ENCODE data around the gene CALM3. TPM values are rescaled to one million over a fixed set of nuclear protein-coding genes. Genes with fewer than 3 reads are reported as not detected.

CALM3 gene
- total and polyA plus RNA-seq, 2 experiments from 2014 or later: 148 to 215 TPM

DNA sequence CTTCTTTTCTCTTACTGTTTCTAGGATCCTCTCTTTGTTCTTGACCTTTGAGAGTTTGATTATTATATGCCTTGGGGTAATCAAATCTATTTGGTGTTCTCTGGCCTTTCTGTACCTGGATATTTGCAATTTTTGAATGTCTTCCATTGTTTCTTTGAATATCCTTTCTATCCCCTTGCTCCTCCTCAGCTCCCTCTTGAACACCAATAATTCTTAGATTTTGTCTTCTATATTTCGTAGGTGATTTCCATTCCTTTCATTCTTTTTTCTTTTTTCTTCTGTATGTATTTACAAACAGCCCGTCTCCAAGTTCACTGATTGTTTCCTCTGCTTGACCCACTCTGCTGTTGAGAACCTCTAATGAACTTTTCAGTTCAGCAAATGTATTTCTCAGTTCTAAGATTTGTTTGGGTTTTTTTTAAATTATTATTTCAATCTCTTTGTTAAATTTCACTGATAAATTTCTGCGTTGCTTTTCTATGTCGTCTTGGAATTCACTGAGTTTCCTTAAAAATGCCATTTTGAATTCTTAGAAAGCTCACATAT, 2.7 kb upstream of the CALM3 start:
- no peak for DNase-seq (ENCODE audit: low spot score)
- H3K4me2 ChIP-seq: no peak overlapping the region
- peaks cover 6% of the 10 kb centered on the region for H3K4me1 ChIP-seq (ENCODE audit: insufficient read depth)
- H3K4me1 Mint-ChIP-seq: peaks cover 21% of the 10 kb centered on the region
- no peak overlapping the region for H3K4me3 Mint-ChIP-seq
- H3K27ac Mint-ChIP-seq: no peak overlapping the region
- H2AFZ ChIP-seq: no peak overlapping the region
- TF ChIP-seq NANOG (IDR thresholded peaks at IDR 0.05; ENCODE audit: borderline replicate concordance) (no peak), POLR2AphosphoS5 (IDR thresholded peaks at IDR 0.05; ENCODE audit: low read depth) (no peak), STAT1 (IDR thresholded peaks at IDR 0.05; ENCODE audit: unreplicated experiment) (no peak), JUNB (IDR thresholded peaks at IDR 0.05; ENCODE audit: unreplicated experiment) (no peak), CTCF (conservative IDR thresholded peaks at IDR 0.05; ENCODE audit: low read depth in 2 of 2) (no peak)
- TF ChIP-seq, protein P1, sequence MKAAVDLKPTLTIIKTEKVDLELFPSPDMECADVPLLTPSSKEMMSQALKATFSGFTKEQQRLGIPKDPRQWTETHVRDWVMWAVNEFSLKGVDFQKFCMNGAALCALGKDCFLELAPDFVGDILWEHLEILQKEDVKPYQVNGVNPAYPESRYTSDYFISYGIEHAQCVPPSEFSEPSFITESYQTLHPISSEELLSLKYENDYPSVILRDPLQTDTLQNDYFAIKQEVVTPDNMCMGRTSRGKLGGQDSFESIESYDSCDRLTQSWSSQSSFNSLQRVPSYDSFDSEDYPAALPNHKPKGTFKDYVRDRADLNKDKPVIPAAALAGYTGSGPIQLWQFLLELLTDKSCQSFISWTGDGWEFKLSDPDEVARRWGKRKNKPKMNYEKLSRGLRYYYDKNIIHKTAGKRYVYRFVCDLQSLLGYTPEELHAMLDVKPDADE (IDR thresholded peaks at IDR 0.05): no peak
- no peaks in the 10 kb centered on the region for H3K9me2 ChIP-seq (ENCODE audit: insufficient read depth)
- no peak for ATAC-seq
- H3K27me3 ChIP-seq (ENCODE audit: insufficient read depth): no peaks in the 10 kb centered on the region
- no peaks in the 10 kb centered on the region; the same call in 1 of the 3 replicates for H3K36me3 Mint-ChIP-seq (ENCODE audit: low read depth)
- H3K9me3 Mint-ChIP-seq: peaks cover 2% of the 10 kb centered on the region; the same call in 1 of the 3 replicates
- no peaks in the 10 kb centered on the region for H3F3A ChIP-seq (replicated peaks; ENCODE audit: low read depth)
- H4K20me1 ChIP-seq (replicated peaks; ENCODE audit: insufficient read depth): peaks cover 10% of the 10 kb centered on the region; the same call in 1 of the 2 replicates
- no peaks in the 10 kb centered on the region for H3K36me3 ChIP-seq (ENCODE audit: insufficient read depth)
- peaks cover 21% of the 10 kb centered on the region for H3K79me2 ChIP-seq (replicated peaks; ENCODE audit: insufficient read depth)
- no peak overlapping the region for H3K4me3 ChIP-seq
- no peak overlapping the region for H3K27ac ChIP-seq (ENCODE audit: low read depth)
- peaks cover 9% of the 10 kb centered on the region for H3K27me3 Mint-ChIP-seq (ENCODE audit: insufficient read depth, low read depth, poor library complexity)

GRCh38 chr19:46599716-46600373, 1.3 kb upstream of the CALM3 start:
- no peaks in the 10 kb centered on the region for H3K9me2 ChIP-seq (ENCODE audit: insufficient read depth)
- H3K4me1 ChIP-seq (ENCODE audit: insufficient read depth): peaks cover 11% of the 10 kb centered on the region
- H3F3A ChIP-seq (replicated peaks; ENCODE audit: low read depth): no peaks in the 10 kb centered on the region
- Mint-ChIP-seq H3K27ac (peak overlapping the region; percentile 100), H3K4me3 (peak overlapping the region; percentile 96), H3K9me3 (peaks cover 2% of the 10 kb centered on the region; the same call in 1 of the 3 replicates), H3K4me1 (peaks cover 25% of the 10 kb centered on the region), H3K27me3 (ENCODE audit: insufficient read depth, low read depth, poor library complexity) (peaks cover 13% of the 10 kb centered on the region), H3K36me3 (ENCODE audit: low read depth) (no peaks in the 10 kb centered on the region; the same call in 1 of the 3 replicates)
- no peaks in the 10 kb centered on the region for H3K36me3 ChIP-seq (ENCODE audit: insufficient read depth)
- peak overlapping the region; percentile 60 for H3K4me2 ChIP-seq
- ATAC-seq (peak; percentile 7; the same call in 1 of the 3 replicates), DNase-seq (ENCODE audit: low spot score) (peak; percentile 64)
- no peak overlapping the region for H3K27ac ChIP-seq (ENCODE audit: low read depth)
- H4K20me1 ChIP-seq (replicated peaks; ENCODE audit: insufficient read depth): peaks cover 21% of the 10 kb centered on the region
- peaks cover 35% of the 10 kb centered on the region for H3K79me2 ChIP-seq (replicated peaks; ENCODE audit: insufficient read depth)
- H3K4me3 ChIP-seq: peak overlapping the region; percentile 100
- no peaks in the 10 kb centered on the region for H3K27me3 ChIP-seq (ENCODE audit: insufficient read depth)
- peak overlapping the region; percentile 73 for H2AFZ ChIP-seq
- TF ChIP-seq ZNF462 (CRISPR knock-in tag; IDR thresholded peaks at IDR 0.05) (no peak), CTCF (conservative IDR thresholded peaks at IDR 0.05; ENCODE audit: low read depth in 2 of 2) (no peak), JUNB (IDR thresholded peaks at IDR 0.05; ENCODE audit: unreplicated experiment) (no peak)

Data from GM23338 (cell line).